Measurements from ENCODE around the gene SHANK2. TPM values are rescaled to one million over a fixed set of nuclear protein-coding genes. Genes with fewer than 3 reads are reported as not detected.

The SHANK2 gene
- total and polyA plus RNA-seq, 2 experiments from 2014 or later: 0.83 TPM; not detected in 1

- no peaks in the 10 kb centered on the region for H3K27me3 ChIP-seq
- no peaks in the 10 kb centered on the region for H3K9me3 ChIP-seq (ENCODE audit: low read depth)
- no peaks in the 10 kb centered on the region for H3K36me3 ChIP-seq
- H3K4me3 ChIP-seq: no peak overlapping the region
- no peaks in the 10 kb centered on the region for H3K4me1 ChIP-seq (ENCODE audit: low read depth)
- TF ChIP-seq, protein P1, sequence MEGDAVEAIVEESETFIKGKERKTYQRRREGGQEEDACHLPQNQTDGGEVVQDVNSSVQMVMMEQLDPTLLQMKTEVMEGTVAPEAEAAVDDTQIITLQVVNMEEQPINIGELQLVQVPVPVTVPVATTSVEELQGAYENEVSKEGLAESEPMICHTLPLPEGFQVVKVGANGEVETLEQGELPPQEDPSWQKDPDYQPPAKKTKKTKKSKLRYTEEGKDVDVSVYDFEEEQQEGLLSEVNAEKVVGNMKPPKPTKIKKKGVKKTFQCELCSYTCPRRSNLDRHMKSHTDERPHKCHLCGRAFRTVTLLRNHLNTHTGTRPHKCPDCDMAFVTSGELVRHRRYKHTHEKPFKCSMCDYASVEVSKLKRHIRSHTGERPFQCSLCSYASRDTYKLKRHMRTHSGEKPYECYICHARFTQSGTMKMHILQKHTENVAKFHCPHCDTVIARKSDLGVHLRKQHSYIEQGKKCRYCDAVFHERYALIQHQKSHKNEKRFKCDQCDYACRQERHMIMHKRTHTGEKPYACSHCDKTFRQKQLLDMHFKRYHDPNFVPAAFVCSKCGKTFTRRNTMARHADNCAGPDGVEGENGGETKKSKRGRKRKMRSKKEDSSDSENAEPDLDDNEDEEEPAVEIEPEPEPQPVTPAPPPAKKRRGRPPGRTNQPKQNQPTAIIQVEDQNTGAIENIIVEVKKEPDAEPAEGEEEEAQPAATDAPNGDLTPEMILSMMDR (IDR thresholded peaks at IDR 0.05; ENCODE audit: low read depth, low read length): no peak
- H3K27ac ChIP-seq: no peak overlapping the region
- DNase-seq (ENCODE audit: low read depth in 1 of 2, low spot score in 1 of 2): no peak
Measured at GRCh38 chr11:71266114-71266833, 13.9 kb upstream of the SHANK2 start.

DNA sequence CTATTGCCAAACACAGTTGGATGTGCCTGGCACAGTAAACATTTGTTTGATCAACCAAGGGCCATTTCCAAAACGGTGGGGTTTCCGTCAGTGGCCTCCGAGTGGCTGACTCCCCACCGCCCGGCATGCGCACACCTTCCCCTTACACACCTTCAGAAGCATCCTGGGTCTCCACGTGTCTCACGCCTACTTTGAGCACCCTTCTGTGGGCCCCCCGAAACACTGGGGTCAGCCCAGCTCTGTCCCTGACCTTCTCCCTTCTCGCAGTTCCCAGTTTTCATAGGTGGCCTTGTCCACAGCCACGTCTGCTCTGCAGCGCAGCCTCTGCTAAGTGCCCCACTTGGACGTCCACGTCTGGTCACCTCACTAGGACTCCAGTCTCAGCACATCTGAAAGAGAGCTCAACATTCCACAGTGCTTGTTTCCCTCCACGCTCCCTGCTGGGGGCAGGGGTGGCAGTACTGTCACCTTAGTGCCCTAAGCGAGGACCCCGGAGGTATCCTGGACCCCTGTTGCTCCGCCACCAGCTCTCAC lies 13.2 kb upstream of the SHANK2 start:
- no peaks in the 10 kb centered on the region for H3K4me1 ChIP-seq (ENCODE audit: low read depth)
- no peak overlapping the region for H3K4me3 ChIP-seq
- no peaks in the 10 kb centered on the region for H3K27me3 ChIP-seq
- no peaks in the 10 kb centered on the region for H3K9me3 ChIP-seq (ENCODE audit: low read depth)
- H3K36me3 ChIP-seq: no peaks in the 10 kb centered on the region
- no peak for DNase-seq (ENCODE audit: low read depth in 1 of 2, low spot score in 1 of 2)
- TF ChIP-seq, protein P1 (IDR thresholded peaks at IDR 0.05; ENCODE audit: low read depth, low read length): no peak
- no peak overlapping the region for H3K27ac ChIP-seq

GRCh38 chr11:71263386-71263785 lies 11.0 kb upstream of the SHANK2 start:
- Histone ChIP-seq H3K4me3 (no peak overlapping the region), H3K27ac (no peak overlapping the region), H3K36me3 (no peaks in the 10 kb centered on the region), H3K4me1 (ENCODE audit: low read depth) (no peaks in the 10 kb centered on the region), H3K9me3 (ENCODE audit: low read depth) (no peaks in the 10 kb centered on the region), H3K27me3 (no peaks in the 10 kb centered on the region)
- TF ChIP-seq, protein P1 (IDR thresholded peaks at IDR 0.05; ENCODE audit: low read depth, low read length): no peak
- no peak for DNase-seq (ENCODE audit: low read depth in 1 of 2, low spot score in 1 of 2)

GRCh38 chr11:71255800-71256479 lies 3.6 kb upstream of the SHANK2 start:
- Histone ChIP-seq H3K4me1 (ENCODE audit: low read depth) (no peaks in the 10 kb centered on the region), H3K27me3 (peaks cover 57% of the 10 kb centered on the region), H3K36me3 (no peaks in the 10 kb centered on the region), H3K4me3 (no peak overlapping the region), H3K9me3 (ENCODE audit: low read depth) (no peaks in the 10 kb centered on the region), H3K27ac (no peak overlapping the region)
- TF ChIP-seq, protein P1 (IDR thresholded peaks at IDR 0.05; ENCODE audit: low read depth, low read length): no peak
- no peak for DNase-seq (ENCODE audit: low read depth in 1 of 2, low spot score in 1 of 2)

DNA sequence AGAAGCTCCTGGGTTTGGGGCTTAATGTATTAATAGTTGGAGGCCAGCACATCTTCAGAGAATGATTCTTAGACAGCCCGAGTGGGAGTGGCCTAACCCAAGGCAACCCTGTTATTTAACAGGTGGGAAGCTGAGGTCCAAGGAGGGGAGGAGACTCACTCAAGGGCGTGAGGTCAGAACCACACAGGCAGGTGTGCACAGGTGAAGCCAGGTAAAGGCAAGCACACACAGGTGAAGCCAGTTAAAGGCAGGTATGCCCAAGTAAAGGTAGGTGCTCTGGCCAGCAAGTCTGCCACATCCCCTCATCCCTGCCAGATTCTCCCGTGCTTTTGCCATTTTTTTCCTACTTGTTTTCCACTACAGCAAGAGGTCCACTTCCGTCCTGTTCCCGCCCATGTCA lies 2.9 kb upstream of the SHANK2 start:
- H3K27me3 ChIP-seq: peaks cover 63% of the 10 kb centered on the region
- H3K9me3 ChIP-seq (ENCODE audit: low read depth): no peaks in the 10 kb centered on the region
- no peak overlapping the region for H3K4me3 ChIP-seq
- H3K36me3 ChIP-seq: no peaks in the 10 kb centered on the region
- DNase-seq (ENCODE audit: low read depth in 1 of 2, low spot score in 1 of 2): no peak
- H3K4me1 ChIP-seq (ENCODE audit: low read depth): no peaks in the 10 kb centered on the region
- H3K27ac ChIP-seq: no peak overlapping the region
- TF ChIP-seq, protein P1 (IDR thresholded peaks at IDR 0.05; ENCODE audit: low read depth, low read length): no peak
